ENCODE measurements around the gene CCDC117. TPM values are rescaled to one million over a fixed set of nuclear protein-coding genes. Genes with fewer than 3 reads are reported as not detected.
"Not testable (repeated sequence)": the region's sequence is repeated elsewhere in the genome, so short reads cannot be mapped to it uniquely, and the experiment has no call there.

CCDC117 gene
- total and polyA plus RNA-seq, 7 donors, result 9.1 to 39.1 (median 27.5) TPM

GRCh38 chr22:28799606-28800307 lies 27.3 kb downstream of the CCDC117 start:
- peak overlapping the region; percentile 100 for H3K27ac ChIP-seq
- intact Hi-C loops (cut with DNase I), result loop anchor here in 1 of 2 donors (1.0 to 2.0 kb wide), 2 partner anchors 27 to 57 kb away; partner anchors contain the start of genes CCDC117 and HSCB
- DNase-seq (peak; percentile 79 to 85), ATAC-seq (peak; percentile 73 to 83 (median 78))
- H3K9me3 ChIP-seq, result no peaks in the 10 kb centered on the region
- peaks cover 36% of the 10 kb centered on the region for H3K4me1 ChIP-seq
- peaks cover 20 to 42% of the 10 kb centered on the region in 2 donors for H3K36me3 ChIP-seq (ENCODE audit: insufficient read depth in 1 of 2, low read depth in 1 of 2)
- no peak for TF ChIP-seq CTCF (IDR thresholded peaks at IDR 0.05)
- WGBS, 3 donors, result 0 to 1% (median 1%) methylated on average over 30 to 31 of the region's 31 CpGs
- H3K4me3 ChIP-seq, result peak overlapping the region; percentile 82
- H3K27me3 ChIP-seq (ENCODE audit: insufficient read depth in 3 of 3, low read length in 2 of 3), result no peaks in the 10 kb centered on the region

GRCh38 chr22:28800308-28801041 lies 28.0 kb downstream of the CCDC117 start, which contains the start of gene XBP1:
Gene XBP1, minus strand, starts transcription at chr22:28800569.
- peaks cover 36% of the 10 kb centered on the region for H3K4me1 ChIP-seq
- WGBS, 3 donors, result 0% methylated on average over 56 to 78 of the region's 78 CpGs

GRCh38 chr22:28801845-28802594 lies 29.5 kb downstream of the CCDC117 start:
- 48 to 56% (median 51%) methylated on average over 14 of the region's 14 CpGs for WGBS, 3 donors
- intact Hi-C loops (cut with DNase I), result loop anchor here in 1 of 2 donors (2.0 kb wide), 1 partner anchor 29 kb away; the partner anchor contains the start of gene CCDC117
- H3K27ac ChIP-seq, result peak overlapping the region; percentile 100
- peaks cover under 1 to 20% of the 10 kb centered on the region in 2 donors for H3K36me3 ChIP-seq (ENCODE audit: insufficient read depth in 1 of 2, low read depth in 1 of 2)
- peak overlapping the region; percentile 82 for H3K4me3 ChIP-seq
- H3K9me3 ChIP-seq, result no peaks in the 10 kb centered on the region
- no peak for TF ChIP-seq CTCF (IDR thresholded peaks at IDR 0.05)
- H3K4me1 ChIP-seq, result peaks cover 23% of the 10 kb centered on the region
- H3K27me3 ChIP-seq (ENCODE audit: insufficient read depth in 3 of 3, low read length in 2 of 3), result no peaks in the 10 kb centered on the region
- ATAC-seq (no peak), DNase-seq (no peak)

More at GRCh38 chr22:28800308-28801041, 28.0 kb downstream of the CCDC117 start, which contains the start of gene XBP1:
- Histone ChIP-seq H3K27me3 (ENCODE audit: insufficient read depth in 3 of 3, low read length in 2 of 3) (no peaks in the 10 kb centered on the region), H3K27ac (peak within 1 kb of the TSS; percentile 100), H3K4me3 (peak within 1 kb of the TSS; percentile 82), H3K36me3 (ENCODE audit: insufficient read depth in 1 of 2, low read depth in 1 of 2) (peaks cover 13 to 35% of the 10 kb centered on the region in 2 donors), H3K9me3 (no peaks in the 10 kb centered on the region)
- no peak for TF ChIP-seq CTCF (IDR thresholded peaks at IDR 0.05)
- peak; percentile 88 to 95 (median 92) for ATAC-seq
- peak; percentile 95 to 97 for DNase-seq
- intact Hi-C loops (cut with DNase I), result loop anchor here in 1 of 2 donors (1.0 to 2.0 kb wide), 2 partner anchors 28 to 58 kb away; partner anchors contain the start of genes CCDC117 and HSCB

GRCh38 chr22:28802595-28803123 lies 30.2 kb downstream of the CCDC117 start:
- DNase-seq (no peak), ATAC-seq (no peak)
- intact Hi-C loops (cut with DNase I), result no loop called here
- peak overlapping the region; percentile 36 for H3K27ac ChIP-seq
- 77 to 87% (median 78%) methylated on average over 7 of the region's 7 CpGs for WGBS, 3 donors
- no peak overlapping the region for H3K4me3 ChIP-seq
- TF ChIP-seq CTCF (IDR thresholded peaks at IDR 0.05), result no peak
- H3K36me3 ChIP-seq (ENCODE audit: insufficient read depth in 1 of 2, low read depth in 1 of 2), result peaks cover 0 to 13% of the 10 kb centered on the region in 2 donors
- H3K4me1 ChIP-seq, result peaks cover 16% of the 10 kb centered on the region
- no peaks in the 10 kb centered on the region for H3K27me3 ChIP-seq (ENCODE audit: insufficient read depth in 3 of 3, low read length in 2 of 3)
- no peaks in the 10 kb centered on the region for H3K9me3 ChIP-seq

- not testable (repeated sequence) for H3K4me3 ChIP-seq, DNase-seq
Observed at GRCh38 chr22:28805426-28805825, 32.9 kb downstream of the CCDC117 start.

More at GRCh38 chr22:28805426-28805825, 32.9 kb downstream of the CCDC117 start:
- ATAC-seq; H3K4me1 ChIP-seq; H3K9me3 ChIP-seq; H3K27me3 ChIP-seq (ENCODE audit: insufficient read depth in 3 of 3, low read length in 2 of 3); intact Hi-C loops (cut with DNase I); H3K27ac ChIP-seq; H3K36me3 ChIP-seq (ENCODE audit: insufficient read depth in 1 of 2, low read depth in 1 of 2): not testable (repeated sequence)
- 80 to 85% (median 82%) methylated on average over 5 of the region's 5 CpGs for WGBS, 3 donors

Measured in psoas muscle (tissue), 8 donors.